Fibroblast of pulmonary artery (primary cell): Measurements from ENCODE around the gene H3-3A.
"Not testable (repeated sequence)": the region's sequence is repeated elsewhere in the genome, so short reads cannot be mapped to it uniquely, and the experiment has no call there.

Experiments
- DNase-seq: peaks from one replicate; pipeline ENCODE4 v3.0.0-alpha.2; 2010; ENCODE audit warnings: low read depth
- H3K4me3 ChIP-seq: replicated peaks from 2 replicates; pipeline ENCODE4 v1.5.1; 2011; ENCODE audit warnings: low read depth, mild to moderate bottlenecking, control low read depth, low read length, moderate library complexity
- TF ChIP-seq, protein P1 (sequence below): IDR thresholded peaks from 2 replicates; pipeline ENCODE4 v1.5.1; 2011; ENCODE audit warnings: mild to moderate bottlenecking, control low read depth, low read length, inconsistent platforms; ENCODE audit errors: missing control alignments

H3-3A gene

GRCh38 chr1:226083302-226084101 lies 21.0 kb downstream of the H3-3A start:
- peak; percentile 83 for DNase-seq
- H3K4me3 ChIP-seq, result peak overlapping the region; percentile 63
- TF ChIP-seq, protein P1, sequence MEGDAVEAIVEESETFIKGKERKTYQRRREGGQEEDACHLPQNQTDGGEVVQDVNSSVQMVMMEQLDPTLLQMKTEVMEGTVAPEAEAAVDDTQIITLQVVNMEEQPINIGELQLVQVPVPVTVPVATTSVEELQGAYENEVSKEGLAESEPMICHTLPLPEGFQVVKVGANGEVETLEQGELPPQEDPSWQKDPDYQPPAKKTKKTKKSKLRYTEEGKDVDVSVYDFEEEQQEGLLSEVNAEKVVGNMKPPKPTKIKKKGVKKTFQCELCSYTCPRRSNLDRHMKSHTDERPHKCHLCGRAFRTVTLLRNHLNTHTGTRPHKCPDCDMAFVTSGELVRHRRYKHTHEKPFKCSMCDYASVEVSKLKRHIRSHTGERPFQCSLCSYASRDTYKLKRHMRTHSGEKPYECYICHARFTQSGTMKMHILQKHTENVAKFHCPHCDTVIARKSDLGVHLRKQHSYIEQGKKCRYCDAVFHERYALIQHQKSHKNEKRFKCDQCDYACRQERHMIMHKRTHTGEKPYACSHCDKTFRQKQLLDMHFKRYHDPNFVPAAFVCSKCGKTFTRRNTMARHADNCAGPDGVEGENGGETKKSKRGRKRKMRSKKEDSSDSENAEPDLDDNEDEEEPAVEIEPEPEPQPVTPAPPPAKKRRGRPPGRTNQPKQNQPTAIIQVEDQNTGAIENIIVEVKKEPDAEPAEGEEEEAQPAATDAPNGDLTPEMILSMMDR, result no peak

GRCh38 chr1:226085675-226086285 lies 23.3 kb downstream of the H3-3A start:
- no peak for DNase-seq
- H3K4me3 ChIP-seq, result no peak overlapping the region
- TF ChIP-seq, protein P1, result no peak

DNA sequence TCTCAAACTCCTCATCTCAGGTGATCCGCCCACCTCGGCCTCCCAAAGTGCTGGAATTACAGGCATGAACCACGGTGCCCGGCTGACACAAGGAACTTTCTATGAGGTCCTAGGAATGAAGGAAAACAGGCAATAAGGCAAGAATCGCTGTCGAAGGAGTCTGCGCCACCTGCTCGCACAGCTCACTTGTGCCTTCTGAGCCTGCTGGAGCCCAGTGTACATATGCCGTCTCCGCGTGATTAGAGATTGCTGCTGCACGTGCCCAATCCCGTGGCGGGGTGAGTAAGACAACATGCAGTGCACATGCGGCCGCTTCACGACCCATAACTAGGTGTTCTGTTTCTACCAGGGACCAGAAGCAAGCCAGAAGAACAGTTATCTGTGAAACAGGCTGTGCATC lies 24.3 kb downstream of the H3-3A start:
- no peak overlapping the region for H3K4me3 ChIP-seq
- TF ChIP-seq, protein P1, result no peak
- DNase-seq, result no peak

DNA sequence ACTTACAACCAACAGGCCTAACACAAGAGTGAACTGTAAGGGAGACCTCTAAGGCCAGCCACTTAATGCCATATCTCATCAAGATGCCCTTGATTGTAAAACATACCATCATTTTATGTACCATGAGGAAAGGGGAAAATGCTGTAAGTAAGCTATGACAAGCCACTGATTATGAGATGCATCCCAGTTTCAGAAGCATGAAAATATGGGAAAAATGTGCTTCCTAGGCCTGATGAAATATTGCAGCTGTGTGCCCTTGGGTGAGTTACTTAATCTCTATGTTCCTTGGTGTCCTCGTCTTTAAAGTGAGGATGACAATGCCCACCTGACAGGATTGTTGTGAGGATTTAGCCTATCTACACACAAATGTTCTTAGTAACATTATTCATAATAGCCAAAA lies 28.9 kb downstream of the H3-3A start:
- peak; percentile 25 for DNase-seq
- TF ChIP-seq, protein P1, result no peak
- no peak overlapping the region for H3K4me3 ChIP-seq

GRCh38 chr1:226092048-226092820 lies 29.7 kb downstream of the H3-3A start:
- not testable (repeated sequence) for H3K4me3 ChIP-seq, DNase-seq

- H3K4me3 ChIP-seq, result no peak overlapping the region
- TF ChIP-seq, protein P1, result no peak
- DNase-seq, result peak; percentile 64
Measured at GRCh38 chr1:226092965-226093364, 30.4 kb downstream of the H3-3A start.

- no peak overlapping the region for H3K4me3 ChIP-seq
- no peak for DNase-seq
- TF ChIP-seq, protein P1, result no peak
Measured at GRCh38 chr1:226093621-226094020, 31.1 kb downstream of the H3-3A start.
